Activated CD4-positive, alpha-beta T cell treated with anti-CD3 and anti-CD28 coated beads for 36 hours (primary cell): ENCODE results near the gene CFL2. TPM values are rescaled to one million over a fixed set of nuclear protein-coding genes. Genes with fewer than 3 reads are reported as not detected.
"Not testable (repeated sequence)": the region's sequence is repeated elsewhere in the genome, so short reads cannot be mapped to it uniquely, and the experiment has no call there.

Experiments
- ATAC-seq: fragments of 200-7000 bp; cut with Tn5 transposase; one replicate; pipeline ENCODE4 v1.10.0; 2021; ENCODE audit warnings: mild to moderate bottlenecking, moderate library complexity
- CTCF ChIA-PET: fragments of 350-600 bp; sonication (Branson Sonifier 250); formaldehyde crosslinking; loops from one replicate; lab custom pipeline; 2021; ENCODE audit warnings: antibody characterized with exemption; lab: Charles Lee
- POLR2A ChIA-PET: fragments of 350-600 bp; sonication (Branson Sonifier 250); formaldehyde crosslinking; loops from one replicate; lab custom pipeline; 2021; ENCODE audit warnings: antibody characterized with exemption, inconsistent platforms; lab: Charles Lee
- DNase-seq: peaks from one replicate; pipeline ENCODE4 v3.0.0-alpha.2; 2020
- H3K27ac Mint-ChIP-seq: one replicate; pipeline ENCODE4 v1.8.0; 2021; ENCODE audit warnings: mixed read lengths
- H3K27me3 Mint-ChIP-seq: one replicate; pipeline ENCODE4 v1.8.0; 2021; ENCODE audit warnings: mixed read lengths
- H3K36me3 Mint-ChIP-seq: one replicate; pipeline ENCODE4 v1.8.0; 2021; ENCODE audit warnings: low read depth, mixed read lengths
- H3K4me1 Mint-ChIP-seq: one replicate; pipeline ENCODE4 v1.8.0; 2021; ENCODE audit warnings: mixed read lengths
- H3K4me3 Mint-ChIP-seq: one replicate; pipeline ENCODE4 v1.8.0; 2021; ENCODE audit warnings: mild to moderate bottlenecking, moderate library complexity, mixed read lengths
- H3K9me3 Mint-ChIP-seq: one replicate; pipeline ENCODE4 v1.8.0; 2021; ENCODE audit warnings: low read depth, mixed read lengths
- intact Hi-C, 2 experiments: fragments of 100-400 bp; cut with DNase I in 1 of 2; cut with micrococcal nuclease in 1 of 2; formaldehyde crosslinking; loops; one replicate each; pipeline versions ENCODE4 v1.14.2 to v1.15.1; 2022 to 2024; cut with DNase I, micrococcal nuclease
- total RNA-seq, 2 experiments: library from RNA; stranded (reverse); gene quantifications; one replicate each; pipeline ENCODE4 v1.2.3, GENCODE V29; 2021

Gene CFL2
- total RNA-seq, 2 experiments from 2014 or later = 4.5 to 6.8 TPM

- no peak overlapping the region for H3K4me3 Mint-ChIP-seq
- ChIA-PET POLR2A (no interaction called here), CTCF (interaction anchor here (0.8 to 6.9 kb wide), 3 partner anchors 12 to 41 kb away, joined by 4 to 65 read pairs (median 21); no protein-coding TSS in a partner anchor)
- H3K4me1 Mint-ChIP-seq = peaks cover 21% of the 10 kb centered on the region
- peaks cover 12% of the 10 kb centered on the region for H3K36me3 Mint-ChIP-seq
- H3K27me3 Mint-ChIP-seq = no peaks in the 10 kb centered on the region
- H3K9me3 Mint-ChIP-seq = no peaks in the 10 kb centered on the region
- intact Hi-C loops = loop anchor here (5.0 to 10.0 kb wide), 4 partner anchors 79 to 274 kb away; partner anchors contain the start of genes SNX6 (in 1 of the 2), SPTSSA (in 1 of the 2) and SRP54 (in 1 of the 2)
- ATAC-seq = no peak
- DNase-seq = no peak
- H3K27ac Mint-ChIP-seq = no peak overlapping the region
Observed at GRCh38 chr14:34711169-34711568, 3.2 kb downstream of the CFL2 start.

GRCh38 chr14:34710744-34711143, 3.6 kb downstream of the CFL2 start:
- ChIA-PET POLR2A (interaction anchor here (0.5 kb wide), 2 partner anchors 78 to 543 kb away, joined by 3 to 5 read pairs; no protein-coding TSS in a partner anchor), CTCF (interaction anchor here (0.8 to 6.9 kb wide), 4 partner anchors 9 to 41 kb away, joined by 4 to 65 read pairs (median 12); no protein-coding TSS in a partner anchor)
- H3K4me3 Mint-ChIP-seq = no peak overlapping the region
- H3K27me3 Mint-ChIP-seq = no peaks in the 10 kb centered on the region
- peaks cover 12% of the 10 kb centered on the region for H3K36me3 Mint-ChIP-seq
- ATAC-seq (no peak), DNase-seq (no peak)
- peaks cover 21% of the 10 kb centered on the region for H3K4me1 Mint-ChIP-seq
- no peak overlapping the region for H3K27ac Mint-ChIP-seq
- intact Hi-C loops = loop anchor here (5.0 to 10.0 kb wide), 4 partner anchors 78 to 274 kb away; partner anchors contain the start of genes SNX6 (in 1 of the 2), SPTSSA (in 1 of the 2) and SRP54 (in 1 of the 2)
- no peaks in the 10 kb centered on the region for H3K9me3 Mint-ChIP-seq

- DNase-seq (no peak), ATAC-seq (no peak)
- intact Hi-C loops = loop anchor here (5.0 to 10.0 kb wide), 4 partner anchors 78 to 275 kb away; partner anchors contain the start of genes SNX6 (in 1 of the 2), SPTSSA (in 1 of the 2) and SRP54 (in 1 of the 2)
- Mint-ChIP-seq H3K27ac (no peak overlapping the region), H3K9me3 (no peaks in the 10 kb centered on the region), H3K36me3 (peaks cover 12% of the 10 kb centered on the region), H3K27me3 (no peaks in the 10 kb centered on the region), H3K4me1 (peaks cover 15% of the 10 kb centered on the region), H3K4me3 (no peak overlapping the region)
- CTCF ChIA-PET = interaction anchor here (0.8 to 6.9 kb wide), 3 partner anchors 10 to 37 kb away, joined by 4 to 65 read pairs (median 21); no protein-coding TSS in a partner anchor
- POLR2A ChIA-PET = interaction anchor here (0.7 to 1.1 kb wide), 2 partner anchors 13 to 34 kb away, joined by 3 to 5 read pairs; no protein-coding TSS in a partner anchor
Observed at GRCh38 chr14:34710006-34710405, 4.4 kb downstream of the CFL2 start.

GRCh38 chr14:34707722-34708121, 6.7 kb downstream of the CFL2 start:
- CTCF ChIA-PET = interaction anchor here (0.7 to 6.9 kb wide), 3 partner anchors 12 to 733 kb away, joined by 3 to 65 read pairs (median 5); no protein-coding TSS in a partner anchor
- no peak overlapping the region for H3K4me3 Mint-ChIP-seq
- intact Hi-C loops = no loop called here
- H3K9me3 Mint-ChIP-seq = no peaks in the 10 kb centered on the region
- peaks cover 4% of the 10 kb centered on the region for H3K4me1 Mint-ChIP-seq
- no peak overlapping the region for H3K27ac Mint-ChIP-seq
- DNase-seq (no peak), ATAC-seq (no peak)
- H3K27me3 Mint-ChIP-seq = no peaks in the 10 kb centered on the region
- POLR2A ChIA-PET = interaction anchor here (0.6 kb wide), 1 partner anchor 37 kb away, joined by 3 read pairs; no protein-coding TSS in a partner anchor
- peaks cover 5% of the 10 kb centered on the region for H3K36me3 Mint-ChIP-seq

- H3K4me1 Mint-ChIP-seq = no peaks in the 10 kb centered on the region
- H3K27ac Mint-ChIP-seq = no peak overlapping the region
- CTCF ChIA-PET = interaction anchor here (0.7 to 1.2 kb wide), 2 partner anchors 21 to 1120 kb away, joined by 4 to 6 read pairs; no protein-coding TSS in a partner anchor
- H3K36me3 Mint-ChIP-seq = no peaks in the 10 kb centered on the region
- DNase-seq (no peak), ATAC-seq (no peak)
- H3K9me3 Mint-ChIP-seq = no peaks in the 10 kb centered on the region
- POLR2A ChIA-PET = no interaction called here
- H3K27me3 Mint-ChIP-seq = no peaks in the 10 kb centered on the region
- no peak overlapping the region for H3K4me3 Mint-ChIP-seq
- intact Hi-C loops = no loop called here
Observed at GRCh38 chr14:34701808-34702207, 12.6 kb downstream of the CFL2 start.

- no peak overlapping the region for H3K4me3 Mint-ChIP-seq
- ChIA-PET POLR2A (no interaction called here), CTCF (interaction anchor here (0.7 to 1.5 kb wide), 3 partner anchors 17 to 21 kb away, joined by 3 to 4 read pairs (median 4); no protein-coding TSS in a partner anchor)
- intact Hi-C loops = no loop called here
- H3K9me3 Mint-ChIP-seq = no peaks in the 10 kb centered on the region
- no peaks in the 10 kb centered on the region for H3K27me3 Mint-ChIP-seq
- DNase-seq (no peak), ATAC-seq (no peak)
- H3K36me3 Mint-ChIP-seq = no peaks in the 10 kb centered on the region
- H3K27ac Mint-ChIP-seq = no peak overlapping the region
- H3K4me1 Mint-ChIP-seq = no peaks in the 10 kb centered on the region
Observed at GRCh38 chr14:34700622-34701130, 13.7 kb downstream of the CFL2 start.

- DNase-seq (no peak), ATAC-seq (no peak)
- Mint-ChIP-seq H3K9me3 (no peaks in the 10 kb centered on the region), H3K27me3 (no peaks in the 10 kb centered on the region), H3K36me3 (no peaks in the 10 kb centered on the region), H3K4me1 (no peaks in the 10 kb centered on the region), H3K4me3 (no peak overlapping the region), H3K27ac (no peak overlapping the region)
- ChIA-PET POLR2A (no interaction called here), CTCF (interaction anchor here (0.8 to 1.5 kb wide), 4 partner anchors 17 to 27 kb away, joined by 4 read pairs; no protein-coding TSS in a partner anchor)
- intact Hi-C loops = no loop called here
Observed at GRCh38 chr14:34699873-34700621, 14.3 kb downstream of the CFL2 start.

- POLR2A ChIA-PET = interaction anchor here (0.6 kb wide), 1 partner anchor 1158 kb away, joined by 4 read pairs; no protein-coding TSS in a partner anchor
Observed at GRCh38 chr14:34694216-34694615, 20.2 kb downstream of the CFL2 start.

GRCh38 chr14:34693228-34693939, 21.0 kb downstream of the CFL2 start:
- Mint-ChIP-seq H3K27me3 (no peaks in the 10 kb centered on the region), H3K4me3 (peak overlapping the region; percentile 35), H3K36me3 (no peaks in the 10 kb centered on the region), H3K27ac (no peak overlapping the region), H3K4me1 (peaks cover 8% of the 10 kb centered on the region), H3K9me3 (no peaks in the 10 kb centered on the region)
- ChIA-PET POLR2A (no interaction called here), CTCF (interaction anchor here (0.8 to 1.6 kb wide), 3 partner anchors 21 to 219 kb away, joined by 3 to 6 read pairs (median 4); no protein-coding TSS in a partner anchor)
- ATAC-seq = peak; percentile 23
- peak; percentile 29 for DNase-seq
- intact Hi-C loops = no loop called here

More at GRCh38 chr14:34694216-34694615, 20.2 kb downstream of the CFL2 start:
- H3K27ac Mint-ChIP-seq, CTCF ChIA-PET, ATAC-seq, DNase-seq, H3K27me3 Mint-ChIP-seq, H3K36me3 Mint-ChIP-seq, intact Hi-C loops, H3K9me3 Mint-ChIP-seq, H3K4me1 Mint-ChIP-seq, H3K4me3 Mint-ChIP-seq: not testable (repeated sequence)

GRCh38 chr14:34692898-34693227, 21.5 kb downstream of the CFL2 start:
- POLR2A ChIA-PET = no interaction called here
- DNase-seq = no peak
- Mint-ChIP-seq H3K9me3 (no peaks in the 10 kb centered on the region), H3K4me1 (peaks cover 8% of the 10 kb centered on the region), H3K36me3 (no peaks in the 10 kb centered on the region), H3K4me3 (no peak overlapping the region), H3K27me3 (no peaks in the 10 kb centered on the region), H3K27ac (no peak overlapping the region)
- CTCF ChIA-PET = interaction anchor here (0.8 to 1.6 kb wide), 3 partner anchors 20 to 220 kb away, joined by 3 to 6 read pairs (median 4); no protein-coding TSS in a partner anchor
- intact Hi-C loops = no loop called here
- ATAC-seq = no peak
